Measurements from ENCODE around the gene KRT78.

KRT78 gene

GRCh38 chr12:52848661-52849255 is at the start of gene KRT78:
KRT78 (minus strand) TSS chr12:52848994; CDS start chr12:52848930, 64 bp downstream.
- no peak for TF ChIP-seq ZBTB7A (IDR thresholded peaks at IDR 0.05; ENCODE audit: low read depth)
- TF ChIP-seq NFIC (IDR thresholded peaks at IDR 0.05), result no peak
- no peak for TF ChIP-seq CEBPB (IDR thresholded peaks at IDR 0.05)
- no peak for TF ChIP-seq RAD21 (IDR thresholded peaks at IDR 0.05; ENCODE audit: low read depth)
- TF ChIP-seq TAF1 (IDR thresholded peaks at IDR 0.05; ENCODE audit: low read depth), result no peak
- no peak for TF ChIP-seq TCF12 (IDR thresholded peaks at IDR 0.05; ENCODE audit: low read depth)
- no peak for TF ChIP-seq USF1 (IDR thresholded peaks at IDR 0.05)
- no peak for TF ChIP-seq EGR1 (IDR thresholded peaks at IDR 0.05)
- TF ChIP-seq REST (IDR thresholded peaks at IDR 0.05; ENCODE audit: low read depth), result no peak
- TF ChIP-seq YY1 (IDR thresholded peaks at IDR 0.05; ENCODE audit: low read depth), result no peak
- no peak for TF ChIP-seq MAX (IDR thresholded peaks at IDR 0.05)
- TF ChIP-seq FOXM1 (IDR thresholded peaks at IDR 0.05; ENCODE audit: borderline replicate concordance, low read depth), result no peak
- TF ChIP-seq CREB1 (IDR thresholded peaks at IDR 0.05; ENCODE audit: low read depth), result no peak
- TF ChIP-seq EP300 (IDR thresholded peaks at IDR 0.05; ENCODE audit: borderline replicate concordance), result no peak
- TF ChIP-seq TEAD4 (IDR thresholded peaks at IDR 0.05), result no peak

GRCh38 chr12:52896190-52897100 is 47.7 kb upstream of the KRT78 start:
- TF ChIP-seq USF1 (IDR thresholded peaks at IDR 0.05) (no peak), TEAD4 (IDR thresholded peaks at IDR 0.05) (0 out of 2 replicates have a peak, but pooled peaks have one; percentile 5), MAX (IDR thresholded peaks at IDR 0.05) (0 out of 2 replicates have a peak, but pooled peaks have one; percentile 24), REST (IDR thresholded peaks at IDR 0.05; ENCODE audit: low read depth) (peak; percentile 34; the same call in 1 of the 2 replicates), RAD21 (IDR thresholded peaks at IDR 0.05; ENCODE audit: low read depth) (no peak)

GRCh38 chr12:52895726-52896189 is 47.0 kb upstream of the KRT78 start:
- TF ChIP-seq USF1 (IDR thresholded peaks at IDR 0.05) (no peak), TCF12 (IDR thresholded peaks at IDR 0.05; ENCODE audit: low read depth) (no peak)

- TF ChIP-seq REST (IDR thresholded peaks at IDR 0.05; ENCODE audit: low read depth) (no peak), TEAD4 (IDR thresholded peaks at IDR 0.05) (no peak), EP300 (IDR thresholded peaks at IDR 0.05; ENCODE audit: borderline replicate concordance) (no peak), CREB1 (IDR thresholded peaks at IDR 0.05; ENCODE audit: low read depth) (no peak), EGR1 (IDR thresholded peaks at IDR 0.05) (no peak), CEBPB (IDR thresholded peaks at IDR 0.05) (no peak), TAF1 (IDR thresholded peaks at IDR 0.05; ENCODE audit: low read depth) (no peak), TCF12 (IDR thresholded peaks at IDR 0.05; ENCODE audit: low read depth) (no peak), NFIC (IDR thresholded peaks at IDR 0.05) (no peak), YY1 (IDR thresholded peaks at IDR 0.05; ENCODE audit: low read depth) (no peak), MAX (IDR thresholded peaks at IDR 0.05) (no peak), ZBTB7A (IDR thresholded peaks at IDR 0.05; ENCODE audit: low read depth) (no peak), FOXM1 (IDR thresholded peaks at IDR 0.05; ENCODE audit: borderline replicate concordance, low read depth) (no peak), USF1 (IDR thresholded peaks at IDR 0.05) (no peak), RAD21 (IDR thresholded peaks at IDR 0.05; ENCODE audit: low read depth) (no peak)
Measured at GRCh38 chr12:52892974-52893373, 44.2 kb upstream of the KRT78 start.
